Sigmoid colon (tissue), 7 donors: ENCODE measurements around the gene PPID. TPM values are rescaled to one million over a fixed set of nuclear protein-coding genes. Genes with fewer than 3 reads are reported as not detected.
"Not testable (repeated sequence)": the region's sequence is repeated elsewhere in the genome, so short reads cannot be mapped to it uniquely, and the experiment has no call there.

ENCODE experiments used
- DNase-seq: peaks from one replicate; pipeline ENCODE4 v3.0.0-alpha.2; 2019
- H3K27ac ChIP-seq, 4 donors: fragments of 200-600 bp; sonication (generic); one replicate each; pipeline ENCODE4 v1.5.1; 2016 to 2019; ENCODE audit warnings: mild to moderate bottlenecking in 1 of 4
- H3K27me3 ChIP-seq, 3 donors: fragments of 200-600 bp; sonication (generic); one replicate each; pipeline ENCODE4 v1.5.1; 2019; ENCODE audit warnings: mild to moderate bottlenecking in 1 of 3
- H3K36me3 ChIP-seq, 4 donors: fragments of 200-600 bp; sonication (generic); one replicate each; pipeline ENCODE4 v1.5.1; 2016 to 2019
- H3K4me1 ChIP-seq, 4 donors: fragments of 200-600 bp; sonication (generic); one replicate each; pipeline ENCODE4 v1.5.1; 2017 to 2019
- H3K4me3 ChIP-seq, 4 donors: fragments of 200-600 bp; sonication (generic); one replicate each; pipeline ENCODE4 v1.5.1; 2017 to 2019; ENCODE audit warnings: mild to moderate bottlenecking in 2 of 4, moderate library complexity in 1 of 4
- H3K9me3 ChIP-seq, 4 donors: fragments of 200-600 bp in 3 of 4; sonication (generic) in 3 of 4; one replicate each; pipeline versions ENCODE4 v1.5.1 to v1.6.1; 2013 to 2019
- CTCF ChIP-seq, 4 experiments: fragments of 450-650 bp in 3 of 4; fragments of 200-600 bp in 1 of 4; IDR thresholded peaks; one replicate each; pipeline ENCODE4 v1.5.1; 2016 to 2019; ENCODE audit warnings: antibody characterized with exemption in 4 of 4, mild to moderate bottlenecking in 3 of 4, moderate library complexity in 2 of 4
- EP300 ChIP-seq, 4 donors: sonication (generic); formaldehyde crosslinking; IDR thresholded peaks; one replicate each; pipeline ENCODE4 v1.6.1; 2017; ENCODE audit warnings: antibody characterized with exemption in 4 of 4
- POLR2A ChIP-seq, 2 donors: fragments of 450-650 bp; IDR thresholded peaks; one replicate each; pipeline ENCODE4 v1.6.1; 2016; ENCODE audit warnings: antibody characterized with exemption in 2 of 2, mild to moderate bottlenecking in 2 of 2, moderate library complexity in 2 of 2
- POLR2AphosphoS5 ChIP-seq, 4 donors: sonication (generic); formaldehyde crosslinking; IDR thresholded peaks; one replicate each; pipeline ENCODE4 v1.6.1; 2017; ENCODE audit warnings: antibody characterized with exemption in 4 of 4
- WGBS, 2 donors: extraction: QIAGEN DNeasy Blood & Tissue Kit; methylation state at CpG; one replicate each; pipeline ENCODE4 v1.1.7; 2013; 5-methylcytosine and 5-hydroxymethylcytosine counted together
- intact Hi-C: fragments of 100-400 bp; cut with DNase I; formaldehyde crosslinking; loops from one replicate; pipeline ENCODE4 v1.15.1; 2023
- polyA plus RNA-seq, 3 donors: library from polyadenylated mRNA; stranded (reverse); fragments of 200-250 nt; gene quantifications; one replicate each; pipeline ENCODE4 v1.2.3, GENCODE V29; 2013
- total RNA-seq, 4 donors: library from RNA; depleted of rRNA; stranded (reverse); fragments of >200 nt; gene quantifications; one replicate each; pipeline ENCODE4 v1.1.0, GENCODE V29; 2016
- donor health status: healthy with polysubstance abuse.
- donor health status: Bipolar disorder and iron deficiency.
- donor health status: healthy.

PPID gene
- total and polyA plus RNA-seq, 7 donors = 17.4 to 54.8 (median 26.6) TPM

GRCh38 chr4:158669310-158669709, 53.9 kb downstream of the PPID start:
- 88 to 91% methylated on average over 7 of the region's 7 CpGs for WGBS, 2 donors
- H3K36me3 ChIP-seq = no peaks in the 10 kb centered on the region
- intact Hi-C loops = no loop called here
- TF ChIP-seq EP300 (IDR thresholded peaks at IDR 0.05) (no peak), CTCF (IDR thresholded peaks at IDR 0.05) (no peak), POLR2A (IDR thresholded peaks at IDR 0.05) (no peak), POLR2AphosphoS5 (IDR thresholded peaks at IDR 0.05) (no peak)
- H3K27ac ChIP-seq = no peak overlapping the region
- no peaks in the 10 kb centered on the region for H3K27me3 ChIP-seq
- no peak overlapping the region for H3K4me3 ChIP-seq
- no peaks in the 10 kb centered on the region for H3K9me3 ChIP-seq
- DNase-seq = no peak
- H3K4me1 ChIP-seq = peaks cover 0 to 27% (median 22%) of the 10 kb centered on the region in 4 donors

- no peak for DNase-seq
- H3K9me3 ChIP-seq = no peaks in the 10 kb centered on the region
- H3K4me3 ChIP-seq = no peak overlapping the region
- H3K36me3 ChIP-seq = no peaks in the 10 kb centered on the region
- peak in 1 of 4 experiments; percentile 26 for TF ChIP-seq CTCF (IDR thresholded peaks at IDR 0.05)
- no peak for TF ChIP-seq POLR2AphosphoS5 (IDR thresholded peaks at IDR 0.05)
- H3K27me3 ChIP-seq = no peaks in the 10 kb centered on the region
- 79 to 82% methylated on average over 3 of the region's 3 CpGs for WGBS, 2 donors
- peaks cover 0 to 13% (median 10%) of the 10 kb centered on the region in 4 donors for H3K4me1 ChIP-seq
- no peak overlapping the region for H3K27ac ChIP-seq
- intact Hi-C loops = no loop called here
These were observed 55.5 kb downstream of the PPID start for GRCh38 chr4:158667651-158668198.

DNA sequence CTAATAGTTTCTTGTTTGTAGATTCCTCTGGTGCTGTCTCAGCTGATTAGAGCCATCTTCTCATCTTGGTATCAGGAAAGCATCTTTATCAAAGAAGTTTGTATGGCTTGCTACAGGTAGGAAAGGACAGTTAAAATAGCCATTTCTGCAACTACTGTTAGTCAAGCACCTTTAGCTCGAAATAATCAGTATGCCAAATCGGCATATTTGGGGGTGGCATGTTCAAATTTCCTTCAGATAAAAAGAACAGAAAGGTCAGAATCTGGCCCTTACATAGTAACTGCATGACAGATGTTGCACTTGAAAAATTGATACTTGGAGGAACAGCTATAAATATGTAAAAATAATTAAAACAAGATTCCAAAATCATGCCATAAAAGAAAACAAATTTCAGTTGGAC, 56.3 kb downstream of the PPID start:
- DNase-seq = no peak
- Histone ChIP-seq H3K27ac (no peak overlapping the region), H3K4me1 (peaks cover 0 to 12% (median 9%) of the 10 kb centered on the region in 4 donors), H3K36me3 (no peaks in the 10 kb centered on the region), H3K4me3 (no peak overlapping the region), H3K9me3 (no peaks in the 10 kb centered on the region), H3K27me3 (no peaks in the 10 kb centered on the region)
- TF ChIP-seq CTCF (IDR thresholded peaks at IDR 0.05) (no peak), EP300 (IDR thresholded peaks at IDR 0.05) (no peak), POLR2AphosphoS5 (IDR thresholded peaks at IDR 0.05) (no peak), POLR2A (IDR thresholded peaks at IDR 0.05) (no peak)
- intact Hi-C loops = no loop called here
- WGBS, 2 donors = 97 to 99% methylated on average over 2 of the region's 2 CpGs

DNA sequence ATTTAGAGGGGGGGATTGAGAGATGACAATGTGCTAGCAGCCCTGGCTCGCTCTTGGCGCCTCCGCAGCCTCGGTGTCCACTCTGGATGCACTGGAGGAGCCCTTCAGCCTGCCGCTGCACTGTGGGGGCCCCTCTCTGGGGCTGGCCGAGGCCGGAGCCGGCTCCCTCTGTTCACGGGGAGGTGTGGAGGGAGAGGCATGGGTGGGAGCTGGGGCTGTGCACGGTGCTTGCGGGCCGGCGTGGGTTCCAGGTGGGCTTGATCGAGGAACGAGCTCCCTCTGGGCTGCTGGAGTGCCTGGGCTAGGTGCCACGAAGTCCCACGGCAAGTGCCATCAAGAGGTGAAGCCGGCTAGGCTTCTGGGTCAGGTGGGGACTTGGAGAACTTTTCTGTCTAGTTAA, 58.4 kb downstream of the PPID start:
- Histone ChIP-seq H3K4me1 (no peaks in the 10 kb centered on the region), H3K9me3 (no peaks in the 10 kb centered on the region), H3K27me3 (no peaks in the 10 kb centered on the region), H3K27ac (no peak overlapping the region), H3K36me3 (no peaks in the 10 kb centered on the region), H3K4me3 (no peak overlapping the region)
- intact Hi-C loops = no loop called here
- no peak for DNase-seq
- 98% methylated on average over 18 of the region's 18 CpGs for WGBS, 2 donors
- TF ChIP-seq EP300 (IDR thresholded peaks at IDR 0.05) = no peak
- TF ChIP-seq POLR2A (IDR thresholded peaks at IDR 0.05) = no peak
- no peak for TF ChIP-seq CTCF (IDR thresholded peaks at IDR 0.05)
- TF ChIP-seq POLR2AphosphoS5 (IDR thresholded peaks at IDR 0.05) = no peak

GRCh38 chr4:158663707-158664625, 59.2 kb downstream of the PPID start:
- DNase-seq, intact Hi-C loops, H3K27ac ChIP-seq, H3K27me3 ChIP-seq, H3K4me3 ChIP-seq, H3K9me3 ChIP-seq, H3K36me3 ChIP-seq, H3K4me1 ChIP-seq: not testable (repeated sequence)
- 74 to 78% methylated on average over 8 of the region's 8 CpGs for WGBS, 2 donors

- WGBS, 2 donors = 44 to 67% methylated on average over 4 of the region's 4 CpGs
- H3K9me3 ChIP-seq, intact Hi-C loops, H3K4me3 ChIP-seq, H3K27me3 ChIP-seq, DNase-seq, H3K4me1 ChIP-seq, H3K27ac ChIP-seq, H3K36me3 ChIP-seq: not testable (repeated sequence)
These were observed 59.9 kb downstream of the PPID start for GRCh38 chr4:158663255-158663654.
